ENCODE measurements around the gene LRRC71. TPM values are rescaled to one million over a fixed set of nuclear protein-coding genes. Genes with fewer than 3 reads are reported as not detected.

LRRC71 gene
- total RNA-seq, 1 donor from 2014 or later, result 0.14 TPM

GRCh38 chr1:156961709-156962108 lies 41.3 kb downstream of the LRRC71 start:
- Histone ChIP-seq H2AFZ (ENCODE audit: low read depth, low read length) (no peak overlapping the region), H3K27ac (ENCODE audit: low read depth, low read length) (no peak overlapping the region), H4K20me1 (ENCODE audit: insufficient read depth, low read length) (no peaks in the 10 kb centered on the region), H3K9ac (ENCODE audit: low read length) (no peak overlapping the region), H3K4me2 (ENCODE audit: low read length) (no peak overlapping the region), H3K36me3 (ENCODE audit: insufficient read depth, low read length) (peaks cover 34% of the 10 kb centered on the region), H3K27me3 (ENCODE audit: insufficient read depth, low read length) (no peaks in the 10 kb centered on the region), H3K79me2 (ENCODE audit: insufficient read depth, low read length) (no peaks in the 10 kb centered on the region), H3K9me3 (ENCODE audit: insufficient read depth, low read depth, low read length) (no peaks in the 10 kb centered on the region), H3K4me1 (ENCODE audit: insufficient read depth, low read length) (no peaks in the 10 kb centered on the region), H3K4me3 (ENCODE audit: insufficient read depth, low read depth, low read length) (no peak overlapping the region)
- Mint-ChIP-seq H3K4me1 (ENCODE audit: low read depth, unreplicated experiment) (peaks cover 34% of the 10 kb centered on the region), H3K27me3 (ENCODE audit: low read depth, unreplicated experiment) (no peaks in the 10 kb centered on the region), H3K36me3 (ENCODE audit: low read depth, unreplicated experiment) (peaks cover 42% of the 10 kb centered on the region), H3K27ac (ENCODE audit: unreplicated experiment) (no peak overlapping the region), H3K9me3 (ENCODE audit: unreplicated experiment) (no peaks in the 10 kb centered on the region), H3K4me3 (ENCODE audit: unreplicated experiment) (no peak overlapping the region)
- DNase-seq (ENCODE audit: low read depth) (no peak), FAIRE-seq (no peak)
- no peak for TF ChIP-seq EZH2 (IDR thresholded peaks at IDR 0.05; ENCODE audit: insufficient read depth, low read length)
- TF ChIP-seq, protein P1, sequence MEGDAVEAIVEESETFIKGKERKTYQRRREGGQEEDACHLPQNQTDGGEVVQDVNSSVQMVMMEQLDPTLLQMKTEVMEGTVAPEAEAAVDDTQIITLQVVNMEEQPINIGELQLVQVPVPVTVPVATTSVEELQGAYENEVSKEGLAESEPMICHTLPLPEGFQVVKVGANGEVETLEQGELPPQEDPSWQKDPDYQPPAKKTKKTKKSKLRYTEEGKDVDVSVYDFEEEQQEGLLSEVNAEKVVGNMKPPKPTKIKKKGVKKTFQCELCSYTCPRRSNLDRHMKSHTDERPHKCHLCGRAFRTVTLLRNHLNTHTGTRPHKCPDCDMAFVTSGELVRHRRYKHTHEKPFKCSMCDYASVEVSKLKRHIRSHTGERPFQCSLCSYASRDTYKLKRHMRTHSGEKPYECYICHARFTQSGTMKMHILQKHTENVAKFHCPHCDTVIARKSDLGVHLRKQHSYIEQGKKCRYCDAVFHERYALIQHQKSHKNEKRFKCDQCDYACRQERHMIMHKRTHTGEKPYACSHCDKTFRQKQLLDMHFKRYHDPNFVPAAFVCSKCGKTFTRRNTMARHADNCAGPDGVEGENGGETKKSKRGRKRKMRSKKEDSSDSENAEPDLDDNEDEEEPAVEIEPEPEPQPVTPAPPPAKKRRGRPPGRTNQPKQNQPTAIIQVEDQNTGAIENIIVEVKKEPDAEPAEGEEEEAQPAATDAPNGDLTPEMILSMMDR (IDR thresholded peaks at IDR 0.05; ENCODE audit: insufficient read depth, low read depth, low read length), result peak; percentile 16

DNA sequence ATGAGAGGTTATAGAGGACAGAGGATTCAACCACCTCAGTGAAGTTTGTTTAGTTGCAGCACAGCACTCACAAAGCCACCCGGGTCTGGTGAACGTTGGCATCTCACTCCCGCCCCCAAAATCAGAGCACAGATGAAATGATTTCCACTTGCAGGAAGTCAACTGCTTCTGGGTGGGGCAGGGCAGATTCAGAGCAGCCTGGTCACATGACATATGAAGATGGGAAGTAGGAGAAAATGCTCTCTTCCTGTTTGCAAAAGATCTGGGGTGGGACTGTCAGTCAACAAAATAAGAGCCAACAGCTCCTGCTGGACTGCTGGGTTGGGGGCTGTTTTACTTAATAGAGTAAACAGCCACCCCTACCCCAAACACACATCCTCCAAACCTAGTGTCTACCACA lies 43.2 kb downstream of the LRRC71 start:
- H4K20me1 ChIP-seq (ENCODE audit: insufficient read depth, low read length), result no peaks in the 10 kb centered on the region
- no peaks in the 10 kb centered on the region for H3K27me3 ChIP-seq (ENCODE audit: insufficient read depth, low read length)
- H3K27me3 Mint-ChIP-seq (ENCODE audit: low read depth, unreplicated experiment), result no peaks in the 10 kb centered on the region
- no peak overlapping the region for H3K4me3 Mint-ChIP-seq (ENCODE audit: unreplicated experiment)
- H3K79me2 ChIP-seq (ENCODE audit: insufficient read depth, low read length), result no peaks in the 10 kb centered on the region
- H3K36me3 ChIP-seq (ENCODE audit: insufficient read depth, low read length), result peaks cover 29% of the 10 kb centered on the region
- H2AFZ ChIP-seq (ENCODE audit: low read depth, low read length), result no peak overlapping the region
- H3K9me3 Mint-ChIP-seq (ENCODE audit: unreplicated experiment), result no peaks in the 10 kb centered on the region
- TF ChIP-seq EZH2 (IDR thresholded peaks at IDR 0.05; ENCODE audit: insufficient read depth, low read length), result no peak
- no peaks in the 10 kb centered on the region for H3K4me1 ChIP-seq (ENCODE audit: insufficient read depth, low read length)
- peaks cover 20% of the 10 kb centered on the region for H3K4me1 Mint-ChIP-seq (ENCODE audit: low read depth, unreplicated experiment)
- peaks cover 37% of the 10 kb centered on the region for H3K36me3 Mint-ChIP-seq (ENCODE audit: low read depth, unreplicated experiment)
- DNase-seq (ENCODE audit: low read depth) (no peak), FAIRE-seq (no peak)
- no peak overlapping the region for H3K27ac Mint-ChIP-seq (ENCODE audit: unreplicated experiment)
- no peak overlapping the region for H3K4me3 ChIP-seq (ENCODE audit: insufficient read depth, low read depth, low read length)
- H3K9me3 ChIP-seq (ENCODE audit: insufficient read depth, low read depth, low read length), result no peaks in the 10 kb centered on the region
- no peak overlapping the region for H3K27ac ChIP-seq (ENCODE audit: low read depth, low read length)
- no peak overlapping the region for H3K4me2 ChIP-seq (ENCODE audit: low read length)
- H3K9ac ChIP-seq (ENCODE audit: low read length), result no peak overlapping the region

GRCh38 chr1:156964441-156964840 lies 44.0 kb downstream of the LRRC71 start:
- Mint-ChIP-seq H3K36me3 (ENCODE audit: low read depth, unreplicated experiment) (peaks cover 38% of the 10 kb centered on the region), H3K4me3 (ENCODE audit: unreplicated experiment) (no peak overlapping the region), H3K27me3 (ENCODE audit: low read depth, unreplicated experiment) (no peaks in the 10 kb centered on the region), H3K9me3 (ENCODE audit: unreplicated experiment) (no peaks in the 10 kb centered on the region), H3K27ac (ENCODE audit: unreplicated experiment) (no peak overlapping the region), H3K4me1 (ENCODE audit: low read depth, unreplicated experiment) (peaks cover 13% of the 10 kb centered on the region)
- H3K4me2 ChIP-seq (ENCODE audit: low read length), result no peak overlapping the region
- no peak overlapping the region for H3K27ac ChIP-seq (ENCODE audit: low read depth, low read length)
- H3K4me3 ChIP-seq (ENCODE audit: insufficient read depth, low read depth, low read length), result no peak overlapping the region
- DNase-seq (ENCODE audit: low read depth) (no peak), FAIRE-seq (no peak)
- no peaks in the 10 kb centered on the region for H3K4me1 ChIP-seq (ENCODE audit: insufficient read depth, low read length)
- H3K36me3 ChIP-seq (ENCODE audit: insufficient read depth, low read length), result peaks cover 32% of the 10 kb centered on the region
- H2AFZ ChIP-seq (ENCODE audit: low read depth, low read length), result no peak overlapping the region
- no peaks in the 10 kb centered on the region for H4K20me1 ChIP-seq (ENCODE audit: insufficient read depth, low read length)
- no peak overlapping the region for H3K9ac ChIP-seq (ENCODE audit: low read length)
- no peaks in the 10 kb centered on the region for H3K79me2 ChIP-seq (ENCODE audit: insufficient read depth, low read length)
- H3K27me3 ChIP-seq (ENCODE audit: insufficient read depth, low read length), result no peaks in the 10 kb centered on the region
- no peak for TF ChIP-seq EZH2 (IDR thresholded peaks at IDR 0.05; ENCODE audit: insufficient read depth, low read length)
- no peaks in the 10 kb centered on the region for H3K9me3 ChIP-seq (ENCODE audit: insufficient read depth, low read depth, low read length)

All from astrocyte (in vitro differentiated cells and primary cell).